DMS153 treated with DMSO at 0.1 percent for 48 hours (cell line): Measurements from ENCODE around the gene SCIN.
"Not testable (repeated sequence)": the region's sequence is repeated elsewhere in the genome, so short reads cannot be mapped to it uniquely, and the experiment has no call there.

Source experiments
- DNase-seq: peaks from one replicate; lab custom pipeline; 2025; ENCODE audit not compliant: unreplicated experiment; lab: John Stamatoyannopoulos, UW

SCIN gene

GRCh38 chr7:12570534-12571461 is at the start of gene SCIN:
Gene SCIN (plus strand): TSS chr7:12570720. CDS start chr7:12570787, 67 bp downstream.
- peak; percentile 79 for DNase-seq

- peak; percentile 73 for DNase-seq
These were observed 45.6 kb upstream of the SCIN start for GRCh38 chr7:12524794-12525386.

DNA sequence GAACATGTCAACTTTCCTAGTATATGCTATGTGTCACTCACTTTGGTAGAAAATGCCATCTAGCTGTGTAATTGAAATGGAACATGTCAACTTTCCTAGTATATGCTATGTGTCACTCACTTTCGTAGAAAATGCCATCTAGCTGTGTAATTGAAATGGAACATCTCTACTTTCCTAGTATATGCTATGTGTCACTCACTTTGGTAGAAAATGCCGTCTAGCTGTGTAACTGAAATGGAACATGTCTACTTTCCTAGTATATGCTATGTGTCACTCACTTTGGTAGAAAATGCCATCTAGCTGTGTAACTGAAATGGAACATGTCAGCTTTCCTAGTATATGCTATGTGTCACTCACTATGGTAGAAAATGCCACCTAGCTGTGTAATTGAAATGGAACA is 43.8 kb upstream of the SCIN start:
- not testable (repeated sequence) for DNase-seq

- not testable (repeated sequence) for DNase-seq
These were observed 42.9 kb upstream of the SCIN start for GRCh38 chr7:12527670-12528069.

- DNase-seq = no peak
These were observed 40.4 kb upstream of the SCIN start for GRCh38 chr7:12529971-12530710.

GRCh38 chr7:12531784-12532183 is 38.7 kb upstream of the SCIN start:
- DNase-seq = no peak

DNA sequence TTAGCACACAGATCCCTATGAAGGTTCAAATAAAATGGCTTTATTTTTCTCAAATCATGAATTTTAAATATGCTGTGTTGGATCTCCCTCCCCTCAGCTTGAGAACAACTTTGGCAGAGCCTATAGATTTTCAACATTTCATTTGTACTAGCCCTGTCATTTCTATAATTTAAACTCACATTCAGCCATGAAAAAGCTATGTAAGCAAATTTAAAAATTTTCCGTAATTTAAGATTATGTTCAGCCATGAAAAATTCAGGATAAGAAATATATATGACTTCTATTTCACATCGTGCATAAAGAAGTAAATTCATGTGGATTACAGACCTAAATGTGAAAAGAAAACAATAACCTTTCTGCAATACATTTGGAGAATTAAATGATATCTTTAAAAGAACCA is 36.5 kb upstream of the SCIN start:
- no peak for DNase-seq

DNA sequence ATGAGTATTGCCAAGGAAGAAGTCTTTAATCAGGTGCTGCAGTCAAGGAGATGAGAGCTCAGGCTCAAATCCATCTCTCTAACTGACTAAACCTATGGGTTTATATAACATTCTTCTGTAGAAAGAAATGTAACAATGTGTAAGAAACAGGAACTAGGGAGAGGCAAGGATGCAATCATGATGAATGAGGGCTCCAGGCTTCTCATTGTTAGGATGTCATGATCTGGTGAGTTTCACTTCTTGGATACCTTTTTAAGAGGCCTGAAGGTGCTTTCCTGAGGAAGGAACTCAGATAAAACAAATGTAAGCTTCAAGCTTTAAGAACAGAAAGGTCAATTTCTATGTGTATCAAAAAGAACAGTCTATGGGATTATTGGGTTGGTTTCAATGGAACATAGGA is 30.8 kb upstream of the SCIN start:
- no peak for DNase-seq

DNA sequence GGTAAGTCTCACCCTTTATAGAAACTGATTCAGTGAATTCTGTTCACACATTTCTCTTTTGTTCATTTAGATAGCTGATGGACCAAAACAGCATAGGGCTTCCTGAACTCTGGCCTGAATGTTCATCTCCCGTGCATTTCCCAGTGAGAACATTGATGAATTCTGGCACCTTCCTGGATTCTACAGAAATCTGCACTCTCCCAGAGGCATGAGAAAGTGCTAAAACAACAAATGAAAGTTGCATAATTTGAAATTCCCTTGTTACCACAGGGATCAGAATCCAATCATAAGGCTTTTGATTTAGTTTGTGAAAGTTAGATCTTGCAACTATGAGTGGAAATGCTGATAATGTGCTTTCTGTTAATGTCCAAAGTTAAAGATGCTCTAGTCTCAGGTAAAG is 29.7 kb upstream of the SCIN start:
- DNase-seq = no peak

DNA sequence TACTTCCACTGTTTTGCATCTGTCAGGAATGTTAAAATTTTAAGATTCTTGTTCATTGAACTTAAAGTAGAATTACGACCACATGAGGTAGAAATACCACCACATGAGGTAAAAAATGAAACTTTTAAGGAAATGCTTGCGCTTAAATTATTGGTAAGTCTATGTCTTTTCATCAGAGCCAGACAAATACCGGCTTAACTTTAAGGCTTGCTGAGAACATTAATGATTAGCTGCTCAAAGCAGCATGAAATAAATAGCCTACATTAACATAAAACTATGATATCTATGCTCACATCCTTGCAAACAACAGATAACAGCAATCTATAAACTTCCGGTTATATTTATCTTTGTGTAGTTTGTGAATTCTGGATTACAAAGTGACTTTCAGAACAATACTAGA is 26.9 kb upstream of the SCIN start:
- no peak for DNase-seq

DNA sequence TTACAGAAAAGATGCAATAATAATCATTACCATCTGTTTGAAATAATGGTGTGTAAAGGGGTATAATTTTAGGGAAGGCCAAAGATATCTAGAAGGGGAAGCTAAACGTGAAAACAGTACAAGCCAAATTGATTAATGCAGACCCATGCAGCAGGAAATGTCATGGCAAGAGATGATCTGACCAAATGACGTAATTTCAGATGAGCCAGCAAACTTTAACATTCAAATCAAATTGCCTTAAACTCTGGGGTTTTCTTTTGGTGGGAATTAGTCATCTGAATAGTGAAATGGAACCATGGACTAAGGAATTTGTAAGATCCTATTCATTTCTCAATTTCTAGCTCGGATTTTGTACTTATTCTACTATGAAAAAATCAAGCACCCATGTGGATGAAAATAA is 21.4 kb upstream of the SCIN start:
- no peak for DNase-seq

DNA sequence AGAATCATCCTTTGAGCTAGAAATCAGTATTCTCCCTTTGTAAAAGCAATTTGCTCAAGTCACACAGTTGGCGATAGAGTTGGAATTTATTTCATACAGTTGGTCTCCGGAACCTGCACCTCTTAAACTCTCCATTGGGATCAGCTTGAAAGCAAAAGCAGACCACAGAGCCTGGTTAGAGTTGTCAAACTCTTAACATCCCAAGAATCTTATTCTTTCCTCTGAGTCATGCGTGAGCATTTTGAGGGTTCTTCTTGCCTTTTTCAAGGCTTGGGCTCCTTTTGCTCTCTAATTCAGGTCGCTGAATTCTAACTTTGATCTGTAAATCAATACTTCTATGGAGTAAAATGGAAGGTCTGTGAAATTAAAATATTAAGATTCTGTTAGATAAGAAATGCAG is 19.6 kb upstream of the SCIN start:
- no peak for DNase-seq

DNA sequence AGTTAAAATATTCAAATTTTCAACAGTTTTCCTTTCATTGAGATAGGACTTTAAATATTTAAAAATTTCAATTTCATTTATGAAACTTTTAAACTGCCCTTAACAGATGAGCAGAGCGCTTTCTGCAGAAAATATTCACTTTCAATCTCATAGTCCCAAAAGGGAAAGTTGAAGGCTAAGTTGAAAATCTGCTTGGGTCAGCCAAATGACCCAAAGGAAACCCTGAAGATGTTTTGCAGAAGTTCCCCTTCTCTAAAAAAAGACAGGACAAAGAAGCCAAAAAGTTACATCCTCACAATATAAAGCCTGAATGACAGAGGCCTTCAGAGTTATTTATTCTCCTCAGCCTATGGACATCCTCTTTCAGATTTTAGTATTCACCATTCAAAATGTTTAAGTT is 17.6 kb upstream of the SCIN start:
- no peak for DNase-seq

- no peak for DNase-seq
These were observed 17.1 kb upstream of the SCIN start for GRCh38 chr7:12553416-12553815.

DNA sequence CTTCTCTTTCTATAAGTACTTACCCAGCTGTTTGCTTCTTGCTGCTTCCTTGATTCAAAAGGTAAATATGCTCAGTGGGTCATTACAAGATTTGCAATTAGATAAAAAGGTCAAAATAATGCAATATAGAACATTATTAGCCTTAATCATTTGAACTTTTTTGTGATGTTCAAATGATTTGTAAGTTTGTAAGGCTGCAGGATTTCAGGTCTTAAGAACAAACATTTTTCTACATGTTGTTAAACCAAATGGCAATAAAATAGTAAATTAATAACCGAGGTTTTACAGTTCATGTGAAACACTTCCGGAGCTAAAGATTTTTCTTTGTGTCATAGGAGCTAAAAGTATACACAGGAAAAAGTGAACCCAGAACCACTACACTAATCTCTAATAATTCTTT is 16.2 kb upstream of the SCIN start:
- DNase-seq = no peak

- no peak for DNase-seq
These were observed 15.6 kb upstream of the SCIN start for GRCh38 chr7:12554872-12555271.

DNA sequence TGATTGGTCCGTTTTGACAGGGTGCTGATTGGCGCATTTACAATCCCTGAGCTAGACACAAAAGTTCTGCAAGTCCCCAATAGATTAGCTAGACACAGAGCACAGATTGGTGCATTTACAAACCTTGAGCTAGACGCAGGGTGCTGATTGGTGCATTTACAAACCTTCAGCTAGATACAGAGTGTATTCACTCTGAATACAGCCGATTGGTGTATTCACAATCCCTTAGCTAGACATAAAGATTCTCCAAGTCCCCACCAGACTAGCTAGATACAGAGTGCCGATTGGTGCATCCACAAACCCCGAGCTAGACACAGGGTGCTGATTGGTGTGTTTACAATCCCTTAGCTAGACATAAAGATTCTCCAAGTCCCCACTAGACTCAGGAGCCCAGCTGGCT is 14.8 kb upstream of the SCIN start:
- not testable (repeated sequence) for DNase-seq

GRCh38 chr7:12556139-12556792 is 14.3 kb upstream of the SCIN start:
- not testable (repeated sequence) for DNase-seq

- no peak for DNase-seq
These were observed 13.2 kb upstream of the SCIN start for GRCh38 chr7:12557282-12557681.

GRCh38 chr7:12564996-12565764 is 5.3 kb upstream of the SCIN start:
- DNase-seq = no peak

DNA sequence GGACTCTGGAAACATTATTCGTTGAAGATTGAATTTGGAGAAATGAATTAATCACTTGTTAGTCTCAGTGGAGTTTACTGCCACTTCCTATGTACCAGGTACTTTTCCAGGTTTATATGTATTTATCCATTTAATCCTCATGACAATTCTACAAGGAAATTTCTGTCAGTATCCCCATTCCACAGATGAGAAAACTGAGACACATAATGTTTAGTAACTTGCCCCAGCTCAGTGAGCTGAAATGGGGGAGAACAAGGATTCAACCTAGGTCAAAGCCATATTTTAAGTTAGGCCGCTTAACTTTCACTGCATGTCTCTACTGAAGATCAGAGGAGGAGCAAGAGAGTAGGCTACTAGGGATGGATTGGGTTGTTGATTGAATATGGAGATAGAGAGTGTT is 4.6 kb upstream of the SCIN start:
- DNase-seq = no peak
